ENCODE measurements around the gene RNF220.

DNA sequence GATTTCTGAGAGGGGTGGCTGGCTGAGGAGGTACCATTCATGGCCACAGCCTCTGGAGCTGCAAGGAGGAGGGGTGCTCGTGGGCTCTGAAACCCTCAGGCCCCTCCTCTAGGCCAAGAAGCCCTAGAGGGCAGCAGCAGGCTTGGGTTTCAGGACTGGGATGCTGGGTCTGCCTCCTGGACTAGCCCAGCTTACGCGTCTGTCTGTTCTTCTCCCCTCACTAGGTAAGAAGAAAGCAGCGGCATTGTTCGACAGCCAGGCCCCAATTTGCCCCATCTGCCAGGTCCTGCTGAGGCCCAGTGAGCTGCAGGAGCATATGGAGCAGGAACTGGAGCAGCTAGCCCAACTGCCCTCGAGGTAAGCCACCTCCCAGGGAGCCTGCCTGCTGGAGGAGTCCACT lies 208.9 kb downstream of the RNF220 start:
- TF ChIP-seq, protein P1, sequence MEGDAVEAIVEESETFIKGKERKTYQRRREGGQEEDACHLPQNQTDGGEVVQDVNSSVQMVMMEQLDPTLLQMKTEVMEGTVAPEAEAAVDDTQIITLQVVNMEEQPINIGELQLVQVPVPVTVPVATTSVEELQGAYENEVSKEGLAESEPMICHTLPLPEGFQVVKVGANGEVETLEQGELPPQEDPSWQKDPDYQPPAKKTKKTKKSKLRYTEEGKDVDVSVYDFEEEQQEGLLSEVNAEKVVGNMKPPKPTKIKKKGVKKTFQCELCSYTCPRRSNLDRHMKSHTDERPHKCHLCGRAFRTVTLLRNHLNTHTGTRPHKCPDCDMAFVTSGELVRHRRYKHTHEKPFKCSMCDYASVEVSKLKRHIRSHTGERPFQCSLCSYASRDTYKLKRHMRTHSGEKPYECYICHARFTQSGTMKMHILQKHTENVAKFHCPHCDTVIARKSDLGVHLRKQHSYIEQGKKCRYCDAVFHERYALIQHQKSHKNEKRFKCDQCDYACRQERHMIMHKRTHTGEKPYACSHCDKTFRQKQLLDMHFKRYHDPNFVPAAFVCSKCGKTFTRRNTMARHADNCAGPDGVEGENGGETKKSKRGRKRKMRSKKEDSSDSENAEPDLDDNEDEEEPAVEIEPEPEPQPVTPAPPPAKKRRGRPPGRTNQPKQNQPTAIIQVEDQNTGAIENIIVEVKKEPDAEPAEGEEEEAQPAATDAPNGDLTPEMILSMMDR (IDR thresholded peaks at IDR 0.05) = no peak
- TF ChIP-seq POLR2A (IDR thresholded peaks at IDR 0.05) = no peak

All from body of pancreas (tissue), 4 donors.